HG03039 (cell line): Measurements from ENCODE around the gene NTN4.
A peak's percentile ranks its signal among the peaks of the same experiment; 100 is the strongest.
"Not testable (repeated sequence)": the region's sequence is repeated elsewhere in the genome, so short reads cannot be mapped to it uniquely, and the experiment has no call there.

Source experiments
- ATAC-seq: cut with Tn5 transposase; IDR thresholded peaks from one replicate; pipeline ENCODE4 v1.9.1; 2021; ENCODE audit warnings: mild to moderate bottlenecking, moderate library complexity; ENCODE audit not compliant: unreplicated experiment

The NTN4 gene

DNA sequence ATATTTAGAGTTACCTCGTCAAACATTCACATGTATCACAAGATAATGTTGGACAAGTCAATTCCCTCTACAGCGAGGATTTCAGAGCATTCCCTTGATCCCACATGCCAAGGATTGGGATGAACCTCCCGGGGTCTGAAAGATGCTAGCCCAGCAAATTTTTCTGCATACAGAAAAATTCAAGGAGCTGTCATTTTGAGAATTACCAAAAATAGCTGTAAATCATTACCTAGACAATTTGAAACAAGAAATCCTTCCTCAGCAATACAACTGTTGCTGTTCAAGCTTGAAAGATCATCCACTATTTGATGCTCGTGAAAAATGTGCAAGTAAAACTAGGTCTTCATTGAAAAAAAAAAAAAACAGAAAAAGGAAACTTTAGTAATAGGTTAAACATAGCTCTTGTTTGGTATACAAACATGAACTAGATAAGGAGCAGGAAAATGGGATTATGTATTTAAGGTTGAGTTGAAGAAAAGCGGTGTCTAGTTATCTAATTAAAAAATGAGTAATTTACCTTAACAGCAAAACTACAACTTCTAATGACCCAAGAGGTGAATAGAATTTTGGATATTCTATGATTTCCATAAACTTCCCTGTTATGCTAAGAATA lies 73.1 kb downstream of the NTN4 start:
- ATAC-seq, result no peak

DNA sequence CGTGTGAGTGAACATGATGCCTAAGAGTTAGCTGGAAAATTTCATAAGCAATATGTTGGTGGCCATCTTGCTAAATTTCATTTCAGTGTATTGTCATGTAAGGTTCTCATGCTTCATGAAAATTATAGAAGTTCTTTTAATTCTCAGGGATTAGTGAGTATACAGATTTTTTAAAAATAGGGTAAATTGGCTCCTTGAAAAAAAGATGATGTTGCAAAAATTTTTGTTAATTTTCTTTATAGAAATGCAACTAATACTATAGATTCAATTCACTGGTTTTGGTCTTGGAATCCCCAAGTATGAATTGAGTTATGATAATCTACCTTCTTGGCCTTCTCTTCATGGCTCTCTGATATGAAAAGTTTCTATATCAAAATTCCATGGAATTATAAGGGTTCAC lies 75.4 kb downstream of the NTN4 start:
- ATAC-seq, result no peak

DNA sequence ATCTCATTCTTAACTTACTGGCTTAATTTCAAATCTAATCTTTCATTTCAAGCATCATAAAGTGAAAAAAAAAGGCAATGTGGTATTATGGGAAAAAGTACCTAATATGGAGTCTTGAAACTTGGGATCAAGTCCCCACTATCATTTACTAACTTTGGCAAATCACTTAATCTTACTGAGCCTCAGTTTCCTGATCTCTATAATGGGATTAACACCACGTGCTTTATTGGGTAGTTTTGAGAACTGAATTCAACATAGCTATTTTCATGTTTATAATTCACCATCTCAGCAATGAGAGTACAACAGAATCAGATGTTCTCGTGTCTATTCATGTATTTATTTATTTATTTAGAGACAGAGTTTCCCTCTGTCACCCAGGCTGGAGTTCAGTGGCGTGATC lies 78.3 kb downstream of the NTN4 start:
- ATAC-seq, result no peak

DNA sequence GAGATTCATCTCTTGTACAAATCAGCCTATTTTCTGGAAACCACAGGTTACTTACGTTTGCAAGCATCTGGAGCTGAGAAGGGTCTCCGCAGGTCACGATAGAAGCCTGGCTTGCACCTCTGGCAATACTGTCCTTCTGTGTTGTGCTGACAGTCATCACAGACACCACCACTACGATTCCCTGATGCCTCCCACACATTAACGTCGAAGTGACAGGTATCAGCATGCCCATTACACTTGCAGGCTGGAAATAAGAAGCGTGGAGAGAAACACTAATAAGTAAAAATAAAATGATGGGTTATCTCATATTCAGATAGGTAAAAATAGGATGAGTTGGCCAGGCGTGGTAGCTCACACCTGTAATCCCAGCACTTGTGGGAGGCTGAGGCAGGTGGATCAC lies 80.2 kb downstream of the NTN4 start:
- ATAC-seq, result no peak

DNA sequence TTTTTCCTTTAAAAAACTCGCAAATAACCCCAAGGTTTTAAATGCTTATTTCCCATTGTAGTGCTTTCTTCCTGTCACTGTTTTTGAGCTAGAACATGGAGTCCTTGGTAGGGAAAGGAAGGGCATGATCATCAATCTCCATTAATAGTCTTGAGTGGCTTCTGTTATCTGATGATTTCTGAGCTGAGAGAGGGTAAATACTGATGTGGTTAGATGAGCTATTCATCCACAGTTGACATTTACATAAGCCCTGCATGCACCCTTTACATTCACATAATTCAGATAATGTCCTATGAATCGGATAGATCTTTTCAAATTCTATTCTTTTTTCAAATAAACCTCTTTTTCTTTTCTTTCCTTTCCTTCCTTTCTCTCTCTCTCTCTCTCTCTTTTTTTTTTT lies 81.4 kb downstream of the NTN4 start:
- ATAC-seq, result no peak

DNA sequence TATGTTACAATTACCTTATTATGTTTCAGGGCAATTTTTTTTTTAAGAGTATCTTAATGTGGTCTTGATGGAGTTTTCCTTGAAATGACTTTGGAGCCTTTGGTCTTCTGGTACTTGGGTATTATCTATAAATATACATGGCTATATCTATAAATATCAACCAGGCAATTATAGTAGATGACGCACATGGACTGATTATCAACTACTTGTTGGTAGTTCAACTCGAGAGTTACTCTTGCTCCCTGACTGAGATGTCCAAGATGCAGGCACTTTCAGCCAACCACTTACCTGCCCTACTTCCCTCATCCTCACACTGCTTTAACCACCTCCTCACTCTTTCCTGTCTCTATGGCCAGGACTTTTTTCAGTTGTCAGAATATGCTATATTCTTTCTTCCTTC lies 85.4 kb downstream of the NTN4 start:
- no peak for ATAC-seq

DNA sequence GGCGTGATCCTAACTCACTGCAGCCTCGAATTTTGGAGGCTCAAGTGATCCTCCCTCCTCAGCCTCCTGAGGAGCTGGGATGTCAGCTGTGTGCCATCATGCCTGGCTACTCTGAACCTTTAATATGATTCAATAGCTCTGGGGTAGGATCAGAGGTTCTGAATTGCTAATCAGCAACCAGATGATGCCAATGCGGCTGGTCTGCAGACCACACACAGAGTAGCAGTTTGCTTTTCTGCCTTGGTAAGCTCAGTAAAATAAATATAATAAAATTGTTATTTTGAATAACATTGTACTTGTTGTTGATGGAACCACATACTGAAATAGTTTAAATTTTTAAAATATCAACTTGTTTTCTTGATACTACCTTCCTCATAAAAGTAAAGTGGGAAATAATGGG lies 86.6 kb downstream of the NTN4 start:
- no peak for ATAC-seq

DNA sequence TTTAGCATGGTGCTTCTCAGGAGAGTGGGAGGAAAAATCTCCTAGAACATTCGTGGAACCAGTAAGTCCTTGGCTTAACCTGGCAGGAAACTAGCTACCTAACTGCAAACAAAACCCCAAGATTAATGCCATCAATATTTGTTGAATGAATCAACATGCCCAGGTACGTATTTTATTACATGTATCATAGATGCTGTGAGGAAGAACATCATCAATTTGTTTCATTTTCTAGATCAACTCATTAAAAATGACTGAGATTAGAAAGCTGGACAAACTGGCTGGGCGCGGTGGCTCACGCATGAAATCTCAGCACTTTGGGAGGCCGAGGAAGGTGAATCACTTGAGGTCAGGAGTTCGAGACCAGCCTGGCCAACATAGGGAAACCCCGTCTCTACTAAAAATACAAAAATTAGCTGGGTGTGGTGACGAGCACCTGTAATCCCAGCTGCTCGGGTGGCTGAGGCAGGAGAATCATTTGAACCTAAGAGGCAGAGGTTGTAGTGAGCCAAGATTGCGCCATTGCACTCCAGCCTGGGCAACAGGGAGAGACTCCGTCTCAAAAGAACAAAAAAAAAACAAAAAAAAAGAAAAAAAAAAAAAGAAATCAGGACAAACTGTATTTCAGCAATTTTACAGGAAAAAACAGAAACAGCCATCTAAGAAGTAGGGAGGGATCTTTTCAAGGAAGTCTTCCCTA lies 88.7 kb downstream of the NTN4 start:
- no peak for ATAC-seq

DNA sequence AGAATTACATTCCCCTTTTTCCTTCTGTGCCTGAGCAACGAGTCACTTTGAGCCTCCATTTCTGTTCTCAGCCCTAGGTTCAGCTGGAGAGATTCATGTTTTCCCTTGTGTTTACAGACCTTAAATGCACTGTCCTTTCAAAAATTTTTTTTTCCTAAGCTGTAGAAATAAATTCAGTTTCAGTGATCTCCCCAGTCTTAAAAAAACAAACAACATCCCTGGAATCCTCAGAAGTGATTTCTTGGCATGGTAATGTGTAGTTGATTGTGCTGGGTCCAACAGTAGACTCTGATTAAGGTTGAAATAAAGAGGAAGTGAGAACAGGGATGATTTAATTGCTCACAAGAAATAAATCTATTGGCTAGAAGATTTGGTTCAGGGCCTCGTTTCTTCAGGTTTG lies 89.3 kb downstream of the NTN4 start:
- ATAC-seq, result no peak

DNA sequence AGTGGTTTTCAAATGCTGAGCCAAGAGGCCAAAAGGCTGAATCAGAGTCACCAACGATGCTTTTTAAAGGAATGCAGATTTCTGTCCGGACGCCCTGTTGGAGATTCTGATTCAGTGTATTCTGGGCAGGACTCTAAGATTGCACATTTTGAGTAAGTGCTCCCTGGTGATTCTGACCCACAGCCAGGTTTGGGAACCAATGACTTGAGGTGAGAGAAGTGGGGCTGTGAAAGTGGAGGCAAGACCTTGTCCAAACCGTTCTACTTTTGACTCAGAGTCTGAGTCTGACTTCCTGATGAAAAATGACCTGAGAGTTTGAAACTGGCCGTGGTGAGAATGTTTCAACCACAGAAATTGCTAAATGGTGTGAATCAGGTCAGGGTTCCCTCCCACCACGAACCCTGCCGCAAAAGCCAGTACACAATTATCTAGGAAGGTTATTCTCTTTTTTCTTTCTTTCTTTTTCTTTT lies 90.2 kb downstream of the NTN4 start:
- ATAC-seq, result peak; percentile 96

DNA sequence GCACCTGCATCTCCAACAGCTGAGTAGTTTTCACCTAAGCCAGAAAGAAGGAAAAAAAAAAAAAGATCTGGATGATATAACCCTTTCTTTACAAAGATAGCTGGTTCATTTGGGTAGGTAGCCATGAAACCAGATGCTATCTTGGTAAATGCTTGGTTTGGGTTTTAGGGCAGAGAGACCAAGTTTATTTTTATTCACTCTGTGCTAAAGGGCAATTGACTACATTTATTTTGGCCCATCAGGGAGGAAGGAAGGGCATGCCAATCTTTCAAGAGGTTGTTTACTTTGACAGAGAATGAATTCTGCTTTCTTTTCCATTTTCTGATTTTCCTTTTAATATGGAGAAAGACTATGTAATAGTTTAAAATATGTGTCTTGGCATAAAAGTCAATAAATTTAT lies 91.0 kb downstream of the NTN4 start:
- ATAC-seq, result no peak

DNA sequence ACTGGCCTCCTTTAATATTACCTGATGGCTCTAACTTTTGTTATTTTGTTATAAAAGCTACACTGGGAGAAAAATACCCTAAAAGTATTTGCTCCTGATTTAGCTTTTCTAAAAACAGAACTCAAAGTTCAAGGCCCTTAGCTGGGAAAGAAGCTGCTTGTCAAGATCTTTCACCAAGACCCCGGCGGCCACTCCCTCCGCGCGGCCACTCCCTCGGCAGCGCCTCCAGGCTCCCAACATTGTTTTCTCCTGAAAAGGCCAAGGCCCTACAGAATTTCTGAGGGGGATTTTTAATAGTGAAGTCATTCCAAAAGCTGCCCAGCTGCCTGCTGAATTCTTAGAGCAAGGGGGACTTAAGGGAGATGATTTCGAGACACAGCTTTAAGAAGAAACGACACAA lies 96.4 kb downstream of the NTN4 start:
- ATAC-seq, result no peak

DNA sequence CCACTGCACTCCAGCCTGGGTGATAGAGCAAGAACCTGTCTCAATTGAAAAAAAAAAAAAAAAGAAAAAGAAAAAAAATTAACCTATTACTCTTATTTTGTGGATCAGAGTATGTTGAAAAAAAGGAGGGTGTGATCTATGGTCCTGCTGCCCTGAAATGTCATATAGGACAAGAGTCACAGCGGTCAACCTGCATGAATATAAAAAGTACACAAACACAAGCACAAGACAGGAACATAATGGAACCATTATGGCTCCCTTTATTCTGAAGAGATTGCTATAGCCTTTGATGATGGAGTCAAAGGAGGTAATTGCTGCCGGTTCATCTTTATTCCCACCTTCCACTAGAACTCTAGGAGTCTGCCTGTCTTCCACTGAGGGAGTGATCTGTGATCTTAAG lies 96.9 kb downstream of the NTN4 start:
- no peak for ATAC-seq

DNA sequence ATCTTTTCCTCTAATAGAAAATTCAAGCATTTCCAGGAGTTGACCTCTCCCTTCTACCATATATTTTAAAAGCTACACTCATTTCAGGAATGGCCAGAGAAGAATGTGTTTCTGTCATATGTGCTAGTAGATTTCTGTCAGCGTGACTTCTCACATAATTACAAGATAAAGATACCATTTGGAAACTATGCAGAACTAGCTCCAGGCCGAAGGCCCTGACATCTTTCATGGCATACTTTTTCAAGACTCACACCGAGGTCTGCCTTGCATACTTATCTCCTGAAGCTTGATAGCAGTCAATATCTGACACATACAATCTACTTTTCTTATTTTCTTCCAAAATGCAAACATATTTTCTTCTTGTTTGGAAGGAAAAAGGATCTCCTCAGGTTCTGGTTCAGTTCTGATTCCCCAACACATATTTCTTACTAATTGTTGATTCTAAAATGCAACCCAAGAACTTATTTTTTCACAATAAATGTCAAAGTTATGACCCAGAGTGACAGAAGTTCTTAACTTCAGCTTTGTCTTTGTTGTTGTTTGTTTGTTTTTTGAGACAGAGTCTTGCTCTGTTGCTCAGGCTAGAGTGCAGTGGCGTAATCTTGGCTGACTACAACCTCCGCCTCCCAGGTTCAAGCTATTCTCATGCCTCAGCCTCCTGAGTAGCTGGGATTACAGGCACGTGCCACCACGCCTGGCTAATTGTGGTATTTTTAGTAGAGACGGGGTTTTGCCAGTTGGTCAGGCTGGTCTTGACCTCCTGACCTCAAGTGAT lies 99.5 kb downstream of the NTN4 start:
- ATAC-seq, result no peak

DNA sequence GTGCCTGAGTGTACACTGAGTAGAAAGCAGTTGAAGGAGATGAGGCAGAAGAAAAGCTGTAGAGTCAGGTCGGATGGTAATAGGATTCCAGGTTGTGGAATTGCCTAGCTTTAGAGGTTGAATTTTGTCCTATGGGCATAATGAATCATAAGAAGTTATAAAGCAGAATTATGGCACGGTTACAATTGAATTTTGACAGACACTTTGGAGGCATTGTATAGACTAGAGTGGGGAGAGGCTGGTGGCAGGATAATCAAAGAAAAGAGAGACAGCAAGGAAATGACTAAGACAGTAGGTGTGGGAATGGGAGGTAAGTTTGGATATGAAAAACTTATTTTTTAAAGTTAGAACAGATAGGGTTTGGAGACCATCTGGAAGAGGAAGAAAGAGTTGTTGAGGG lies 102.6 kb downstream of the NTN4 start:
- ATAC-seq, result no peak

DNA sequence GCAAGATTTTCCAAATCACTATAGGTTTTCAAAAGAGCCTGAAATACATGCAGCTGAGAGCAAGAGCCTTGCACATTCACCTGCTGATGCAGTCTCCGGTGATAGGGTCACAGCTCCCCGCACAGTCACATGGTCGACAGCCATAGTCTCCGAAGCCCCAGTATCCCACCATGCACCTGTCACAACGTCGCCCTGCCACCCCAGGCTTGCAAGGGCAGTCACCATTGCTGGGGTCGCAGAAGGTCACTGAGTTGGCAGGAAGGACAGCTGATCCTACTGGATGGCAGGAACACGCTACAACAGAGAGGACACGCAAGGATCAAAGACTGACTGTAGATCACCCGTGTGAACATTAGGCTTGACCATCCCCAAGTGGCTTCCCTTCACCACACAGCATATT lies 107.1 kb downstream of the NTN4 start:
- ATAC-seq, result no peak

DNA sequence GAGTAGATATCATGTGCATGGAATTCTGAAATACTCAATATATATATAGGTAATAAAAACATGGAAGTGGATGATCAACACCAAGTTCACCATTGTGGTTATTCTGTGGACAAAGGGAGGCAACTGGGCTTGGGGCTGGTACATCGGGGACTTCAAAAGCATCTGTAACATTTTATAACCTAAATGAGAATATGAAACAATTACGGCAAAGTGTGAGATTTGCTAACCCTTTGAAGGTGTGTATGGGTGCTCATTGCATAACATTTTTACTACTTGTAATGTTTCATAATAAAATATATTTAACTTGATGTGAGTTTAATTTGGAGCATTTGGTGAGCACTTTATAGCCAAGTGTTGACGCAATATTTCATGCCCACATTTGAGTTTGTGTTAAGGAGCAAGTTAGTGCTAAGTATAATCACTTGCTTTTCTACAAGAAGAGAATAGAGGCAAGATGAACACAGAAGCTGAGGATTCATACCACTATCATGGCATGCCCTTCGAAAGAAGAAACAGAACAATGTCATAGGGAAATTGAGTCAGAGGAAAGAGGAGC lies 109.3 kb downstream of the NTN4 start:
- no peak for ATAC-seq

DNA sequence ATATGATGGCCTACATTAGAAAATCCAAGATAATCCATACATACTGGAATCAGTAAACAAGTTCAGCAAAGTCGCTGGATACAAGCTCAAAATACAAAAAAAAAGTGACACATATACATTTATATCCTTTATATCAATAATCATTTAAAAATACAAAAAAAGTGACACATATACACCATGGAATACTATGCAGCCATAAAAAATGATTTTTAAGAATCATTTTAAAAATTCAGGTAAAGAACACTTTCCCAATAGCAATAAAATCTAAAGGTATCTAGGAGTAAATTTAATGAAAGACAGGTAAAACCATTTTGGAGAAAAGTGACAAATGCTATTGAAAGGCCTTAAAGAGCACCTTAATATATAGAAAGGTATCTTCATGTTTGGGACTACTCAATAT lies 111.9 kb downstream of the NTN4 start:
- no peak for ATAC-seq

DNA sequence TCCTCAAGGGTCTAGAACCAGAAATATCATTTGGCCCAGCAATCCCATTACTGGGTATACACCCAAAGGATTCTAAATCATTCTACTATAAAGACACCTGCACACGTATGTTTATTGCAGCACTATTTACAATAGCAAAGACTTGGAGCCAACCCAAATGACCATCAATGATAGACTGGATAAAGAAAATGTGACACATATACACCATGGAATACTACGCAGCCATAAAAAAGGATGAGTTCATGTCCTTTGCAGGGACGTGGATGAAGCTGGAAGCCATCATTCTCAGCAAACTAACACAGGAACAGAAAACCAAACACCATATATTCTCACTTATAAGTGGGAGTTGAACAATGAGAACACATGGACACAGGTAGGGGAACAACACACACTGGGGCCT lies 112.8 kb downstream of the NTN4 start:
- not testable (repeated sequence) for ATAC-seq

DNA sequence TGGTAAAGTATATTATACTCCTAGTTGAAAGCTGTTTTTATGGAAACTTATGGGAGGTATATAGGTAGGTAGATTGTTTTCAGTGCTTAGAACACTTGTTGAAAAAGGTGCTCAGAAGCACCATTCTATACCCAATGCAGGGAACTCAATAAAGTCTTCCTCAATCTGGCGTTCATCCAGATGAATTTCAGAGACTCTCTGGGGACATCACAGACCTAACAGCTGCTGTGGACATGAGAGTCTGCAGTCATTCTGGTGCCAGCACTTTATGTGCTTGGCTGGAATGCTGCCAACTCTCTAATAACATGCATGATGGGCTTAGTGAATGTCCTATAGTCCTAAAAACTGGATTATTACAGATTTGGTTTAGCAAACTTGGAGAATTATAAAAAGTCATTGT lies 115.9 kb downstream of the NTN4 start:
- no peak for ATAC-seq

DNA sequence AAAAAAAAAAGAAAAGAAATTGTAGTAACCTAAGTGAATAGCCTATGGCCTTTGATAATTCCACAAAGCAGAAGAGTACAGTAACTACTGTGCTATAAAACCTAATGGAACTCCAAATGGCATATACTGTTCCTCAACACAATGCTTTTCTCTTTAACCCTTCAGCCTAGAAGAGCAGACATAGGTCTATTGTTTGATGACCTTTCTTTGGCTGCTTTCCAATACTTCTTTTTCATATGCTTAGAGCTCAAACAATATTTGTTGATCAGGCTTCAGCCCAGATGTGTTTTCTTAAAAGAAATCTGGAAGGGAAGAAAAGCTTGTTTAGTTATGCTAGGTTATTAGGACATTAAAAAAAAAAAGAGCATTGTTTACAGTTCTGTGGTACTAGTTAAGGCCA lies 116.4 kb downstream of the NTN4 start:
- ATAC-seq, result no peak

DNA sequence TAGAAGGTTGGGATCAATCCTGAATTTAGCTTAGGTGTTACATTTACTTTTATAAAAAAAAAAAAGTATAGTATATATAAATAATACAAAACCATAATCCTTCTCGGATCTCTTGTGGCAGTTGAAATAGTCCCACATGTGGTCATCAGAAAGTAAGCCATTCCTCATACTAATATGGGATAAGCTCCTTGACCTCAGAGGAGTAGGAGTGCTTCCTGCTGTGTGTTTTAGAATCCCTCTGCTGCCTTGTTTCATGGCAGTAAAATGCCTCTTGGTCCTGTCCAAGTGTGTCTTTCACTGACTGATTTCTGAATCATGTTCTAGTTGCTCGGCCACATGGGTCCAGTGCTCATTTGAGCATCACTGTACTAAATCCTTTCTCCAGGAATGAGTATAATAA lies 117.0 kb downstream of the NTN4 start:
- no peak for ATAC-seq
